Activated naive CD8-positive, alpha-beta T cell treated with anti-CD3 and anti-CD28 coated beads, Interleukin-2, amount 50 U/mL, for 24 hours (primary cell): ENCODE results near the gene ROCK1.
A peak's percentile ranks its signal among the peaks of the same experiment; 100 is the strongest.

ENCODE experiments used
- ATAC-seq: fragments of 150-1000 bp; cut with Tn5 transposase; one replicate; pipeline ENCODE4 v1.10.0; 2021
- DNase-seq: peaks from one replicate; pipeline ENCODE4 v3.0.0; 2021
- H3K27ac Mint-ChIP-seq: one replicate; pipeline ENCODE4 v1.8.0; 2021; ENCODE audit warnings: mild to moderate bottlenecking, mixed read lengths
- H3K27me3 Mint-ChIP-seq: one replicate; pipeline ENCODE4 v1.8.0; 2021; ENCODE audit warnings: mixed read lengths
- H3K36me3 Mint-ChIP-seq: one replicate; pipeline ENCODE4 v1.8.0; 2021; ENCODE audit warnings: low read depth, mixed read lengths
- H3K4me1 Mint-ChIP-seq: one replicate; pipeline ENCODE4 v1.8.0; 2021; ENCODE audit warnings: mixed read lengths
- H3K4me3 Mint-ChIP-seq: one replicate; pipeline ENCODE4 v1.8.0; 2021; ENCODE audit warnings: mild to moderate bottlenecking, moderate library complexity, mixed read lengths
- H3K9me3 Mint-ChIP-seq: one replicate; pipeline ENCODE4 v1.8.0; 2021; ENCODE audit warnings: mixed read lengths

Gene ROCK1

DNA sequence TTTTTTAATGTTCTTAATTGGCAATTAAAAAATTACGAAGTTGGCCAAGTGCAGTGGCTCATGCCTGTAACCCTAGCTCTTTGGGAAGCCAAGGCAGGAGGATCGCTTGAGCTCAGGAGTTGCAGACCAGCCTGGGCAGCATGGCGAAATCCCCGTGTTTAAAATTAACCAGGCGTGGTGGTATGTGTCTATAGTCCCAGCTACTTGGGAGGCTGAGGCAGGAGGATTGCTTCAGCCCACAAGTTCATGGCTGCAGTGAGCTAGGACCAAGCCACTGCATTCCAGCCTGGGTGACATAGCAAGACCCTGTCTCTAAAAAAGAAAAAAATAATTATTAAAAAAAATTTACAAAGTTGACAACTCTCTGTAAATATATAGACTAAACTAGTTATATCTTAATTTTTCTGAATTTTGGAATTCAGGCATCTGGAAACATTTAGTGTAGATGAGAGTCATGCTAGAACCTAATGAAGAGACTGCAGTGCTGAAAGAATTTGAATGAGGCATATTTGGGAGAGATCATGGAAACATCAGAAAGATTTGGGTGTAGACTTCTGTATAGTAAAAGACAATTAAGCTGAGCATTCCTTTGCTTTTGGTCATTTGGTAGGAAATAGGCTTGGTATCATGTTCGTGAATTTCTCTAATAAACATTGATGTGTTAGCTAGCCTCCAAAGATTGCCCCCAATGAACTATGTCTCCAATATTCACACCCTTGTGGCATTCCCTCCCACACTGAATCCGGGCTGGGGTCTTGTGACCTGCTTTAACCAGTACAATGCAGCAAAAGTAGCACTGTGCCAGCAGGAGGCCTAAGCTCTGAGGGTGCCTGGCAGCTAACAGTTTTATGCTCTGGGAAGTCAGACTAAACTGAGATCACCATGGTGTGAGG lies 4.2 kb upstream of the ROCK1 start:
- Mint-ChIP-seq H3K27me3 (no peaks in the 10 kb centered on the region), H3K4me3 (no peak overlapping the region), H3K27ac (no peak overlapping the region), H3K36me3 (no peaks in the 10 kb centered on the region), H3K9me3 (no peaks in the 10 kb centered on the region), H3K4me1 (peaks cover 13% of the 10 kb centered on the region)
- DNase-seq (no peak), ATAC-seq (no peak)

DNA sequence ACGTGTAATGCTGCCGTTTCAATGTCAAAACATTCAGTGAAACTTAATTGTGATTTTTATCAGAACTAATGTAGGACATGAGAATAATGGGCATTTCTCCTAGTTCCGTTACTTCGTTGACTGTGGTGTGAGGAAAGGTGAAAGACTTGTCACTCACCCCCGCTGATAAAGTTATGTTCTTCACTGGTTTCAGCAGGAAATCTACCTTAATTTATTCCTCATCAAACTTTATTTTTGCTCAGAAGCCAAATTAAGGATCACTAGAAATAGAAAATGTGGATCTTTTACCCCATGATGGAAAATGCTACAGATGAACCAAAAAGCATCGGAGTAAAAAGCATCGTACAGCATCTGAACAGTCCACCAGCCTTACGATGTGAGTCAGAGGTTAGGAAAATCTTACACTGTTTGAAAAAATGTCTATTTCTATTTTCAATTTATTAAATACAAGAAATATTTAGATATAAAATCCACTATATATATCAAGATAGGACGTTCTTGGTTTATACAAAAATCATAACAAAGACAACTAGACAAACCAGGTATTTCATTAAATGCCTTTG lies 1.0 kb upstream of the ROCK1 start:
- Mint-ChIP-seq H3K36me3 (peaks cover 5% of the 10 kb centered on the region), H3K4me3 (no peak overlapping the region), H3K27ac (peak overlapping the region; percentile 65), H3K4me1 (peaks cover 17% of the 10 kb centered on the region), H3K9me3 (no peaks in the 10 kb centered on the region), H3K27me3 (no peaks in the 10 kb centered on the region)
- DNase-seq (no peak), ATAC-seq (no peak)

DNA sequence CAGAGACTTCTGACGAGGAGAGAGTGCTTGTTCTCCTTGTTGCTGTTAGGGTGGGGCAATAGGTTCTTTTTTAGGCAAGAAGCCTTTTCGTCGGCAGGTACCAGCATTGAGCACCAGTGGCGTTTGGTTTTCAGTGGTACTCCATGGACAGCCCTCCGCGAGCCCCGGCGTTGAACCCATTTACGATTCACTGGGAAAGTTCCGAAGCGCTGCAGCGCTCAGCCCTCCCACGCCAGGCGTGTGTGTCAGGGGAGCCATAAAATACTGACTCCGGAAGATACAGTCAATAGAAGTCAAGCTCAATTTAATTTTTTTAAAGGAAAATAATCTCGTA lies 494 bp upstream of the ROCK1 start:
- Mint-ChIP-seq H3K4me3 (no peak overlapping the region), H3K27me3 (no peaks in the 10 kb centered on the region), H3K4me1 (peaks cover 12% of the 10 kb centered on the region), H3K36me3 (peaks cover 9% of the 10 kb centered on the region), H3K9me3 (no peaks in the 10 kb centered on the region), H3K27ac (peak overlapping the region; percentile 92)
- DNase-seq (peak; percentile 52), ATAC-seq (peak; percentile 25)

DNA sequence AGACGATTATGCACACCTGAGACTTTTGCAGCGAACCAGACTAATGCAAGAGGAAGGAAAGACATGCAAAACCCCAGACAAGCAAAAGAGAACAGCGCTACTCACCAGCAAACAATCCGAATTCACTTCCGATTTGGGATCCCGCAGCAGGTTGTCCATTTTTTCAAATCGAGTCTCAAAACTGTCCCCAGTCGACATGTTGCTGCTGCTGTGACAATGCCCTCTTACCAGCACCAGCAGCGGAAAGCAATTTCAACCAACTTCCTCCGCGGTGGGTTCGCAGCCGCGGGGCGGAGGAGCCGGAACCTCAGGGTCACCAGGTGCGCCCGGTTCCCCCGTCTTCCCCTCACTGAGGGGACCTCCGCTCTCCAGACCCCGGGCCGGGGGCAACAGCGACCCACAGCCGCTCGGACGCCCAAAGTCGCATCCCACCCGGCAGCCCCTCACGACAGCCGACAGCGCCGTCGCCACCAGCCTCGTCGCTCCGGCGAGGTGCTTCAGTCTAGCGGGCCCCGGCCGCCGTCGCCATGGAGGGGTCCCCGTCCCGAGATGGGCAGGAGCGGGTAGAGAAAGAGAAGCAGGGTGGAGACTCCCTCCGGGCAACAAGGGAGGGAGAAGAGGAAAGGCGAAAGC lies 784 bp downstream of the ROCK1 start:
- Mint-ChIP-seq H3K4me1 (peaks cover 11% of the 10 kb centered on the region), H3K27ac (peak overlapping the region; percentile 92), H3K27me3 (no peaks in the 10 kb centered on the region), H3K4me3 (no peak overlapping the region), H3K36me3 (peaks cover 9% of the 10 kb centered on the region), H3K9me3 (no peaks in the 10 kb centered on the region)
- ATAC-seq (peak; percentile 15), DNase-seq (peak; percentile 64)

DNA sequence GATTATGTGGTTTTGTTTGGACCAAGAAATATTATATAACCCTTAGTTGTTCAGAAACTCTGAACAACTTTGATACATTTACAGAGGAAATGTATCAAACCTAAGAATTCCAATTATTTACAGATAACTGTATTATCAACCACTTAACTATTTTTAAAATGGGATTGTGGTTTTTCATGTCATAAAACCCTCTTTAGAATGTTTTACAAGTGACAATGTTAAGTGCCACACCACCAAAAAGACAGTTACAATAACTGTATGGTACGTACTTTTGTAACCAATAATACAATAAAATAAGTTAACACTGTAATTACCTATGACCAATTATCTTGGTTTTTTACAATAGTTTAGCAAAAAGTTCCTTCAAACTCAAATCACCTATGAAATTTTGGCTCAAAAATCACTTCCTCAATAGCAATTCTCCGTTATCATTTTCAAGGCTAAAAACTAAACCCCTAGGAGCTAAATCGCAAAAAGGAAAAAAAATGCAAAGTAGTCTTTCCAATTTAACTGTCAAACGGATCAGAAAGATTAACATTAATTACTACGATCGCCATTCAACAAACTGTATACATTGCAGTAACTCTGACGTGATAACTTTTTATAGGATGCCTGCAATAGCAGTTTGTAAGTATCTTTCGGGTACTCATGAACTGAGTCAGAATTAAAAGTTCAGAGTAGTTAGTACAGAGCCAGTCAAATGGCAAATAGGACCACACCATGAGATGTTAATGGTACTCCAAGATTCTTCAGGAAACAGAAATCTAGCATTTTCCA lies 1.5 kb downstream of the ROCK1 start:
- no peak overlapping the region for H3K4me3 Mint-ChIP-seq
- no peaks in the 10 kb centered on the region for H3K27me3 Mint-ChIP-seq
- peaks cover 11% of the 10 kb centered on the region for H3K4me1 Mint-ChIP-seq
- no peaks in the 10 kb centered on the region for H3K9me3 Mint-ChIP-seq
- ATAC-seq (no peak), DNase-seq (no peak)
- H3K36me3 Mint-ChIP-seq = peaks cover 9% of the 10 kb centered on the region
- H3K27ac Mint-ChIP-seq = peak overlapping the region; percentile 92

DNA sequence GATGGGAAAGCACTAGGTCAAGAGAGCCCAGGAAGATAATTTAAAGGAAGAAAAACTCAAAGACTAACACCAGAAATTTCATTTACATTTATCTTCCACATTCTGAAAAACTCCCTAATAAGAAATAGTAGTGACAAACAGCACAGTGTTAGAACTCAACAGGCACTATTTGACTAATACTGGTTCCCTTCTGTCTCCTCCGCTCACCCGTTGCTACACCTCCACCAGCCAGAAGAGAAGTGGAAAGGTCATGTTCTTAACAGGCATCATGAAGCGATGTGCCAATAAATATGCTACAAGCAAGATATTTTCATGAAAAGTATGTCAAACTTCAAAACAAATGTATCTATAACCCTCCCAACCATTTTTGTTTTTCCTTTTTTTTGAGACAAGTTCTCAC lies 5.7 kb downstream of the ROCK1 start:
- Mint-ChIP-seq H3K36me3 (peaks cover 12% of the 10 kb centered on the region), H3K27ac (peak overlapping the region; percentile 36), H3K4me1 (peaks cover 33% of the 10 kb centered on the region), H3K27me3 (no peaks in the 10 kb centered on the region), H3K9me3 (no peaks in the 10 kb centered on the region), H3K4me3 (no peak overlapping the region)
- ATAC-seq = no peak
- DNase-seq = no peak

DNA sequence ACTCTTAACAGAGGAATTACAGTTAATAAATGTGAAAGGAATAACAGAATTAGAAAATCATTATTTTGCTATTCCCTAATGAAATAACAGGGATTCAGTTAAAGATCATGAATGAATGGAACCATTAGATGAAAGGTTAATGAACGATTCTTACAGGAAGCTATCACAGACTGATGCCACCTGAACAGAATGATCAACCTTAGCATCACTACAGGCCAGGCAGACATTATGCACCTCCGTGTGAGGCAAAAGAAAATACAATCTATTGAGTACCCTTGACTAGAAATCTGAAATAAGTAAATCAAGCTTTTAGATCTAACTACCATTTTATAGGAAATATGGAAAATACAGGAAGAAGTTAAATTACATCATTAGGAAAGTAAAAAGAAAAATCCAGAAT lies 10.4 kb downstream of the ROCK1 start:
- H3K36me3 Mint-ChIP-seq = peaks cover 11% of the 10 kb centered on the region
- H3K9me3 Mint-ChIP-seq = no peaks in the 10 kb centered on the region
- H3K27me3 Mint-ChIP-seq = no peaks in the 10 kb centered on the region
- H3K4me1 Mint-ChIP-seq = peaks cover 71% of the 10 kb centered on the region
- DNase-seq = no peak
- H3K27ac Mint-ChIP-seq = no peak overlapping the region
- no peak for ATAC-seq
- no peak overlapping the region for H3K4me3 Mint-ChIP-seq

DNA sequence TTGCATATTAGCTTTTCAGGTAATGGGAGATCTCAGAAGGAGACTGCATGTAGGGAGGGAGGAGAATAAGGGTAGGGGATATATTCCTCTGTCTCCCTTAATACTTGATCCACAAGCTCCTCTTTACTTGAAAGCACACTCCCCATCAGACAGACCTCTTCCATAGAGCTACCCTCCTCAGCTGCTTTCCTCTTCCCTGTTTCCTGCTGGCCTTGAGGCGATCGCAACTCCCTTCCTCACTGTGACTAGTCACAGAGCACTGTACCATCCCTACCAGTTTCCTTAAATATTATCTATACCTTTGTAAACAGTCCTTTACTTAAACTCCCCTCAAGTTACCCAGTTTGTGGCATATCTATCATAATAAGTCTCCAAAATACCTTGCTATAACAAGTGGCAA lies 10.9 kb downstream of the ROCK1 start:
- H3K9me3 Mint-ChIP-seq = no peaks in the 10 kb centered on the region
- peak overlapping the region; percentile 7 for H3K27ac Mint-ChIP-seq
- no peak overlapping the region for H3K4me3 Mint-ChIP-seq
- no peak for DNase-seq
- no peak for ATAC-seq
- peaks cover 71% of the 10 kb centered on the region for H3K4me1 Mint-ChIP-seq
- peaks cover 11% of the 10 kb centered on the region for H3K36me3 Mint-ChIP-seq
- H3K27me3 Mint-ChIP-seq = no peaks in the 10 kb centered on the region

DNA sequence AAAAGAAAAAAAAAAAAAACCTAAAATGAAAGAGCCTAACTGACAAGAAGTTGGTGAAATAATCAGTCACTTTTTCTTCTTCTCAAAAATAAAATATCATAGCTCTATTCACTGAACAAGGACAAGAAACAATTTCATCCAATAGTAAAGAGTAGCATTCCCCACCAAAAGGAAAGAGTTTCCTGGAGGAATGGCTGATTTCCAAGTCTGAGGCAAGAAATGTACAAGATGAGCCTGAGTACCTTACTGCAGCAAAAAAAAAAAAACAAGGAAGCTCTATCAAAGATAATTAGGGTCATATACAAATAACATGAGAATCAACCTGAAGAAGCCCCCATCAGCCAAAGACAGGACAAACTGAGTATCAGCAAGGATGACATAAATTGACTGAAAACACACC lies 11.5 kb downstream of the ROCK1 start:
- no peak overlapping the region for H3K27ac Mint-ChIP-seq
- H3K9me3 Mint-ChIP-seq = peaks cover 5% of the 10 kb centered on the region
- no peaks in the 10 kb centered on the region for H3K27me3 Mint-ChIP-seq
- no peak for DNase-seq
- no peak overlapping the region for H3K4me3 Mint-ChIP-seq
- peaks cover 73% of the 10 kb centered on the region for H3K4me1 Mint-ChIP-seq
- peaks cover 14% of the 10 kb centered on the region for H3K36me3 Mint-ChIP-seq
- ATAC-seq = no peak

DNA sequence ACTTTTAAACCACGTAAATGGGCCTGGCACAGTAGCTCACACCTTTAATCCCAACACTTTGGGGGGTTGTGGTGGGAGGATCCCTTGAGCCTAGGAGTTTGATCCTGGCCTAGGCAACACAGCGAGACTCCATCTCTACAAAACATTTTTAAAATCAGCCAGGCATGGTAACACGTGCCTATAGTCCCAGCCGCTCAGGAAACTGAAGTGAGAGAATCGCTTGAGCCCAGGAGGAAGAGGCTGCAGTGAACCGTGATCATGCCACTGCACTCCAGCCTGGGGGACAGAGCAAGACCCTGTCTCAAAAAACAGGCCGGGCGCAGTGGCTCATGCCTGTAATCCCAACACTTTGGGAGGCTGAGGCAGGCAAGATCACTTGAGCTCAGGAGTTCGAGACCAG lies 12.2 kb downstream of the ROCK1 start:
- no peak for ATAC-seq
- Mint-ChIP-seq H3K27ac (no peak overlapping the region), H3K27me3 (no peaks in the 10 kb centered on the region)

DNA sequence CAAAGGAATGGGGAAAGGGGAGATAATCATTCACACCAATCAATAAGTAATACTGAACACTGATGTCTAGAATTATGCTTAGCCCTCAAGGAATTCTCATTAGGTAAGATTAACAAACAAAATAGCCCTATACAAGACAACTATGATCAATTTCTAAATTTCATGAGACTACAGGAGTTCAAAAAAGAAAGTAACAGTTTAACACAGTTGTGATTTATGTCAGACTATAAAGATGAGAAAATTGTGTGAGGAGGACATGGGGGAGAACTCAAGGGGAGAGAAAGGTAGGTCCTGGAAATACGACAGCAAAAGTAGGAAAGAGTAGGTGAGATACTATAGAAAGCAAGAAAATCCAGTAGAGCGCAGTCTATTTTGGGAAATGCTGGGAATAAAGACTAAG lies 14.9 kb downstream of the ROCK1 start:
- Mint-ChIP-seq H3K4me1 (peaks cover 66% of the 10 kb centered on the region), H3K27ac (peak overlapping the region; percentile 9), H3K4me3 (no peak overlapping the region), H3K27me3 (no peaks in the 10 kb centered on the region), H3K36me3 (peaks cover 28% of the 10 kb centered on the region), H3K9me3 (peaks cover 11% of the 10 kb centered on the region)
- DNase-seq = no peak
- ATAC-seq = no peak

More for the DNA sequence above, 12.2 kb downstream of the ROCK1 start:
- no peak for DNase-seq
- Mint-ChIP-seq H3K36me3 (peaks cover 13% of the 10 kb centered on the region), H3K4me3 (no peak overlapping the region), H3K4me1 (peaks cover 72% of the 10 kb centered on the region), H3K9me3 (peaks cover 7% of the 10 kb centered on the region)

DNA sequence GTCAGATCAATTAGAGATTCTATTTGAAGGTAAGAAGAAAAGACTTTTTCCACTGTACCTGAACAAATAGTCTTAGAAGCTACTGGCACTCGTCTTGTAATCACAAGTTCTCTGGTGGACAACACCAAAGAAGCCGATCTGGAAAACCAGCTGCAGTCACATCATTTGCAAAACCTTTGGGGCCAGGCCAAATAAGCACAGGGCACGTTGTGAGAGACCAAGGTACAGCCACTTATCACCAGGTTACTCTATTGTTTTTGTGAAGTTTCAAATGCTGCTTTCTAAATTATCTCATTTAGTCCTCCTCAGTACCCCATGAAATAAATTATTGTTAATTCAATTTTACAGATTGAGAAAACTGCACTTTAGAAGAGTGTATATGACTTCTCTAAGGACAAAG lies 18.5 kb downstream of the ROCK1 start:
- Mint-ChIP-seq H3K27ac (no peak overlapping the region), H3K36me3 (peaks cover 40% of the 10 kb centered on the region), H3K27me3 (no peaks in the 10 kb centered on the region), H3K4me1 (peaks cover 45% of the 10 kb centered on the region), H3K4me3 (no peak overlapping the region), H3K9me3 (peaks cover 22% of the 10 kb centered on the region)
- ATAC-seq (no peak), DNase-seq (no peak)

DNA sequence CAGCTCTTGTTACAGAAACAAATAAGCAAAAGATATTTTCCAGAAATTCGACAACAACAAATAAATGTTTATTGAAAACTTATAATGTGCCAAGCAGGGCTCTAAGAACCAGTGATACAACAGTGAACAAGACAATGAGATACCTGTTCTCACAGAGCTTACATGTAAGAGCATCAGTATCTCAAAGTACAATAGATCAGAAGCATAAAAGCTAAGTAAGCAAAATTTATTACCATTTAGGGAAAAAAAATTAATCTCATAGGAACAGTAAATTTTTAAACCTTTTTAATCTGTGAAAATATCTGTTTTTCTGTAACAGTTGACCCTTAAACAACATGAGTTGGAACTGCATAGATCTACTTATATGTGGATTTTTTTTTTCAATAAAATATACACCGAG lies 20.9 kb downstream of the ROCK1 start:
- DNase-seq = no peak
- peaks cover 52% of the 10 kb centered on the region for H3K36me3 Mint-ChIP-seq
- H3K27me3 Mint-ChIP-seq = no peaks in the 10 kb centered on the region
- peaks cover 42% of the 10 kb centered on the region for H3K4me1 Mint-ChIP-seq
- H3K4me3 Mint-ChIP-seq = no peak overlapping the region
- H3K27ac Mint-ChIP-seq = no peak overlapping the region
- H3K9me3 Mint-ChIP-seq = peaks cover 32% of the 10 kb centered on the region
- no peak for ATAC-seq

DNA sequence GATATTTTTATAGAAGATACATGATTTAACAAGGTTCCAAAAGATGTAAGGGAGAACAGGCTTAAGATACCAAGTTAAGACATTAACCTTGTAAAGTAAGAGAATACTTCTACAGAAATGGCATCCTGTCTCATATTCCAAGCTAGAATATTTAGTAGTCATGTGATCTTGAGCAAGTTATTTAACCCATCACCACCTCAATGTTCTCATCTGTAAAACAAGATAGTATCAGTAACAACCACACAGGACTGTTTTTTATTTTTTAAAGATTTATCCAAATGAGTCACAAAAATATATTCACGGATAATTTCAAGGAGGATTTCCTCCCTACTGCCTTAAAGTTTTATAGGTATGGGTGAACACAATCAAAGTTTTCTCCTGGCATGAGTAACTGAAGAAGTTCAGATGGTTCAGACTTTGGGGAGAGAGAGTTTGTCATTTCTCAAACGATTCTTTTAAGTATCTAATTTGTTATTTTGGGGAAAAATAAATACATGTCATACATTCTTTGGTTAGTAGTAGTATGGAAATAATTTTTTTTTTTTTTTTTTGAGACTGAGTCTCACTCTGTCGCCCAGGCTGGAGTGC lies 25.9 kb downstream of the ROCK1 start:
- no peak for DNase-seq
- peaks cover 64% of the 10 kb centered on the region for H3K4me1 Mint-ChIP-seq
- no peak overlapping the region for H3K27ac Mint-ChIP-seq
- H3K4me3 Mint-ChIP-seq = no peak overlapping the region
- H3K27me3 Mint-ChIP-seq = no peaks in the 10 kb centered on the region
- no peak for ATAC-seq
- peaks cover 57% of the 10 kb centered on the region for H3K9me3 Mint-ChIP-seq
- peaks cover 62% of the 10 kb centered on the region for H3K36me3 Mint-ChIP-seq
